ENCODE measurements around the gene MAML1. TPM values are rescaled to one million over a fixed set of nuclear protein-coding genes. Genes with fewer than 3 reads are reported as not detected.

The MAML1 gene
- polyA plus RNA-seq, 1 donor from 2014 or later = 6.8 TPM

DNA sequence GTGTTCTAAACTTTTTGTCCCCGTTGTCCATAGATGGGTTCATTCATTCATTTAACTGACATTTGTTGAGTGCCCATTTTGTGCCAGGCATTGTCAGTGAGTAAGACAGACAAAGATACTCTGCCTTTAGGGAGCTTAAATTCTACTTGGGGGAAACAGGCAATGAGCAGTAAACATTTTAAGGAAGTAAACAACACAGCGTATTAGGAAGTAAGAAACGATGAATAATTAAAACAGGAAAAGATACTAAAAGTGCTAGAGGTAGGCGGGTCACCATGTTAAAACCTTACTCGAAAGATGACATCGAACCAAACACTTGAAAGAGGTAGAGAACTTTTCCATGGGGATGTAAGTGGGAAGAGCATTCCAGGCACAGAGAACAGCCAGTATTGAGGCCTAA, 5.5 kb upstream of the MAML1 start:
- H3K4me2 ChIP-seq (ENCODE audit: low read length) = no peak overlapping the region
- TF ChIP-seq MXI1 (conservative IDR thresholded peaks at IDR 0.05; ENCODE audit: poor library complexity, severe bottlenecking) (no peak), REST (IDR thresholded peaks at IDR 0.05; ENCODE audit: borderline replicate concordance) (no peak), SMC3 (conservative IDR thresholded peaks at IDR 0.05; ENCODE audit: poor library complexity) (no peak), TAF1 (IDR thresholded peaks at IDR 0.05; ENCODE audit: low read depth) (no peak), POLR2AphosphoS5 (IDR thresholded peaks at IDR 0.05) (no peak), RAD21 (conservative IDR thresholded peaks at IDR 0.05) (no peak), EP300 (conservative IDR thresholded peaks at IDR 0.05; ENCODE audit: poor library complexity, severe bottlenecking) (no peak), EZH2 (IDR thresholded peaks at IDR 0.05; ENCODE audit: borderline replicate concordance, insufficient read depth, low read length, poor library complexity, severe bottlenecking) (no peak)
- TF ChIP-seq, protein P1, sequence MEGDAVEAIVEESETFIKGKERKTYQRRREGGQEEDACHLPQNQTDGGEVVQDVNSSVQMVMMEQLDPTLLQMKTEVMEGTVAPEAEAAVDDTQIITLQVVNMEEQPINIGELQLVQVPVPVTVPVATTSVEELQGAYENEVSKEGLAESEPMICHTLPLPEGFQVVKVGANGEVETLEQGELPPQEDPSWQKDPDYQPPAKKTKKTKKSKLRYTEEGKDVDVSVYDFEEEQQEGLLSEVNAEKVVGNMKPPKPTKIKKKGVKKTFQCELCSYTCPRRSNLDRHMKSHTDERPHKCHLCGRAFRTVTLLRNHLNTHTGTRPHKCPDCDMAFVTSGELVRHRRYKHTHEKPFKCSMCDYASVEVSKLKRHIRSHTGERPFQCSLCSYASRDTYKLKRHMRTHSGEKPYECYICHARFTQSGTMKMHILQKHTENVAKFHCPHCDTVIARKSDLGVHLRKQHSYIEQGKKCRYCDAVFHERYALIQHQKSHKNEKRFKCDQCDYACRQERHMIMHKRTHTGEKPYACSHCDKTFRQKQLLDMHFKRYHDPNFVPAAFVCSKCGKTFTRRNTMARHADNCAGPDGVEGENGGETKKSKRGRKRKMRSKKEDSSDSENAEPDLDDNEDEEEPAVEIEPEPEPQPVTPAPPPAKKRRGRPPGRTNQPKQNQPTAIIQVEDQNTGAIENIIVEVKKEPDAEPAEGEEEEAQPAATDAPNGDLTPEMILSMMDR (IDR thresholded peaks at IDR 0.05; ENCODE audit: poor library complexity, severe bottlenecking) = no peak
- peaks cover 13% of the 10 kb centered on the region for H3K36me3 ChIP-seq (ENCODE audit: insufficient read depth, low read length)
- no peak overlapping the region for H3K9ac ChIP-seq (ENCODE audit: low read length)
- H3K27ac ChIP-seq (ENCODE audit: low read length) = no peak overlapping the region
- H3F3A ChIP-seq (ENCODE audit: insufficient read depth, low read length, poor library complexity, severe bottlenecking) = no peaks in the 10 kb centered on the region
- H3K79me2 ChIP-seq (replicated peaks; ENCODE audit: insufficient read depth, low read length) = no peaks in the 10 kb centered on the region
- H2AFZ ChIP-seq (ENCODE audit: low read depth, low read length) = no peak overlapping the region
- no peaks in the 10 kb centered on the region for H3K27me3 ChIP-seq (ENCODE audit: insufficient read depth, low read depth, low read length)
- no peaks in the 10 kb centered on the region for H4K20me1 ChIP-seq (ENCODE audit: insufficient read depth)
- H3K9me2 ChIP-seq (ENCODE audit: insufficient read depth, low read length) = no peaks in the 10 kb centered on the region
- H3K9me3 ChIP-seq (ENCODE audit: low read length) = no peaks in the 10 kb centered on the region
- H3K4me3 ChIP-seq (ENCODE audit: low read length) = no peak overlapping the region

- no peaks in the 10 kb centered on the region for H4K20me1 ChIP-seq (ENCODE audit: insufficient read depth)
- H3K36me3 ChIP-seq (ENCODE audit: insufficient read depth, low read length) = peaks cover 10% of the 10 kb centered on the region
- no peak overlapping the region for H2AFZ ChIP-seq (ENCODE audit: low read depth, low read length)
- no peak overlapping the region for H3K4me3 ChIP-seq (ENCODE audit: low read length)
- no peaks in the 10 kb centered on the region for H3K27me3 ChIP-seq (ENCODE audit: insufficient read depth, low read depth, low read length)
- H3F3A ChIP-seq (ENCODE audit: insufficient read depth, low read length, poor library complexity, severe bottlenecking) = peaks cover 4% of the 10 kb centered on the region
- no peak overlapping the region for H3K9ac ChIP-seq (ENCODE audit: low read length)
- H3K79me2 ChIP-seq (replicated peaks; ENCODE audit: insufficient read depth, low read length) = peaks cover 10% of the 10 kb centered on the region
- no peak for TF ChIP-seq TAF1 (IDR thresholded peaks at IDR 0.05; ENCODE audit: low read depth)
- no peak overlapping the region for H3K4me2 ChIP-seq (ENCODE audit: low read length)
- H3K27ac ChIP-seq (ENCODE audit: low read length) = no peak overlapping the region
- no peaks in the 10 kb centered on the region for H3K9me3 ChIP-seq (ENCODE audit: low read length)
- H3K9me2 ChIP-seq (ENCODE audit: insufficient read depth, low read length) = no peaks in the 10 kb centered on the region
Measured at GRCh38 chr5:179729303-179729702, 3.3 kb upstream of the MAML1 start.

DNA sequence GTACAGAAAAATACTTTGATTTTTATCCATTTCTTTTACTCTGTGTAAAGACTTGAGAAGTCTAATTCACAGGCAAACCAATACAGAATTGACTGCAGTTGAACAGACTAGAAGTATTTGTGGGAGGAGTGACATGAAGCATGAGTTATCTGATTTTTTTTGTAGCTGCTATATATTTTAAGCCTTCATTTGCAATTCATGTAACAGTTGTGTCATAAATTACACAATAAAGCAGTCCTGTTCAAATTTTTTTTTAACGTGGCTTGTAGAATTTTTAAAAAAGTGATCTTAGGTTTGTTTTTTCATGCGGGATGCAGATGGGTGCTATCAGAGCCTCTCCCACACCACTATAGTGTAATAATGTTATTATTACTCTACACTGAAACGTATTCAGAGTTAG, 2.9 kb upstream of the MAML1 start:
- Histone ChIP-seq H3K9me2 (ENCODE audit: insufficient read depth, low read length) (no peaks in the 10 kb centered on the region), H2AFZ (ENCODE audit: low read depth, low read length) (no peak overlapping the region), H3K9me3 (ENCODE audit: low read length) (no peaks in the 10 kb centered on the region), H3K36me3 (ENCODE audit: insufficient read depth, low read length) (peaks cover 10% of the 10 kb centered on the region), H3K27ac (ENCODE audit: low read length) (no peak overlapping the region), H3K9ac (ENCODE audit: low read length) (no peak overlapping the region), H4K20me1 (ENCODE audit: insufficient read depth) (no peaks in the 10 kb centered on the region), H3F3A (ENCODE audit: insufficient read depth, low read length, poor library complexity, severe bottlenecking) (peaks cover 4% of the 10 kb centered on the region), H3K4me3 (ENCODE audit: low read length) (no peak overlapping the region), H3K4me2 (ENCODE audit: low read length) (no peak overlapping the region), H3K27me3 (ENCODE audit: insufficient read depth, low read depth, low read length) (no peaks in the 10 kb centered on the region), H3K79me2 (replicated peaks; ENCODE audit: insufficient read depth, low read length) (peaks cover 14% of the 10 kb centered on the region)
- no peak for TF ChIP-seq RAD21 (conservative IDR thresholded peaks at IDR 0.05)
- no peak for TF ChIP-seq MXI1 (conservative IDR thresholded peaks at IDR 0.05; ENCODE audit: poor library complexity, severe bottlenecking)
- no peak for TF ChIP-seq EP300 (conservative IDR thresholded peaks at IDR 0.05; ENCODE audit: poor library complexity, severe bottlenecking)
- no peak for TF ChIP-seq SMC3 (conservative IDR thresholded peaks at IDR 0.05; ENCODE audit: poor library complexity)
- TF ChIP-seq REST (IDR thresholded peaks at IDR 0.05; ENCODE audit: borderline replicate concordance) = no peak
- TF ChIP-seq, protein P1 (IDR thresholded peaks at IDR 0.05; ENCODE audit: poor library complexity, severe bottlenecking) = no peak
- no peak for TF ChIP-seq TAF1 (IDR thresholded peaks at IDR 0.05; ENCODE audit: low read depth)
- TF ChIP-seq POLR2AphosphoS5 (IDR thresholded peaks at IDR 0.05) = no peak
- TF ChIP-seq EZH2 (IDR thresholded peaks at IDR 0.05; ENCODE audit: borderline replicate concordance, insufficient read depth, low read length, poor library complexity, severe bottlenecking) = no peak

All from neural cell (in vitro differentiated cells).